HepG2 (cell line): ENCODE results near the gene IL27RA. TPM values are rescaled to one million over a fixed set of nuclear protein-coding genes. Genes with fewer than 3 reads are reported as not detected.

Experiments
- ATF7 ChIP-seq, 2 experiments: fragments of 450-650 bp in 1 of 2; sonication (generic) in 1 of 2; formaldehyde crosslinking in 1 of 2; IDR thresholded peaks; 2 replicates each; pipeline versions ENCODE4 v1.4.0 to v1.6.1; 2016 to 2020; ENCODE audit warnings: antibody characterized with exemption in 1 of 2, mild to moderate bottlenecking in 1 of 2, missing genetic modification reagents in 1 of 2
- ELF1 ChIP-seq: sonication (generic); formaldehyde crosslinking; IDR thresholded peaks from 2 replicates; pipeline ENCODE4 v1.4.0; 2020; ENCODE audit warnings: missing genetic modification reagents
- HMGA1 ChIP-seq: sonication (generic); formaldehyde crosslinking; conservative IDR thresholded peaks from 2 replicates; pipeline ENCODE4 v1.4.0; 2020; ENCODE audit warnings: missing genetic modification reagents
- MXD3 ChIP-seq: IDR thresholded peaks from 2 replicates; pipeline ENCODE4 v1.6.1; 2016; ENCODE audit warnings: mild to moderate bottlenecking, missing biosample characterization, missing genetic modification reagents
- NFIB ChIP-seq: sonication (generic); formaldehyde crosslinking; IDR thresholded peaks from 2 replicates; pipeline ENCODE4 v1.9.0; 2021; ENCODE audit warnings: missing genetic modification reagents, mild to moderate bottlenecking, borderline replicate concordance
- RARG ChIP-seq: sonication (generic); formaldehyde crosslinking; IDR thresholded peaks from 2 replicates; pipeline ENCODE4 v1.4.0; 2020; ENCODE audit warnings: low read depth, mild to moderate bottlenecking, missing genetic modification reagents
- RNF219 ChIP-seq: sonication (generic); formaldehyde crosslinking; IDR thresholded peaks from 2 replicates; pipeline ENCODE4 v1.5.0; 2020; ENCODE audit warnings: mild to moderate bottlenecking, missing genetic modification reagents
- SAFB2 ChIP-seq: sonication (generic); formaldehyde crosslinking; IDR thresholded peaks from 2 replicates; pipeline ENCODE4 v1.5.1; 2020; ENCODE audit warnings: missing genetic modification reagents, low read depth, mild to moderate bottlenecking, borderline replicate concordance
- TEAD2 ChIP-seq: sonication (generic); formaldehyde crosslinking; IDR thresholded peaks from 2 replicates; pipeline ENCODE4 v1.9.0; 2021; ENCODE audit warnings: missing genetic modification reagents
- ZFP36 ChIP-seq: fragments of 150-350 bp; IDR thresholded peaks from 2 replicates; pipeline ENCODE4 v1.6.1; 2018; ENCODE audit warnings: borderline replicate concordance, low read length, low read depth; ENCODE audit not compliant: partially characterized antibody
- ZFP82 ChIP-seq: sonication (generic); formaldehyde crosslinking; IDR thresholded peaks from 2 replicates; pipeline ENCODE4 v1.5.1; 2020; ENCODE audit warnings: mild to moderate bottlenecking, missing genetic modification reagents, borderline replicate concordance
- ZNF24 ChIP-seq: fragments of 450-650 bp; IDR thresholded peaks from 2 replicates; pipeline ENCODE4 v1.6.1; 2017; ENCODE audit warnings: antibody characterized with exemption, mild to moderate bottlenecking
- ZNF296 ChIP-seq: sonication (generic); formaldehyde crosslinking; conservative IDR thresholded peaks from 2 replicates; pipeline ENCODE4 v1.5.0; 2020; ENCODE audit warnings: mild to moderate bottlenecking, missing genetic modification reagents
- ZNF496 ChIP-seq: sonication (generic); formaldehyde crosslinking; IDR thresholded peaks from 2 replicates; pipeline ENCODE4 v1.8.1; 2023; ENCODE audit warnings: mild to moderate bottlenecking, moderate library complexity, missing genetic modification reagents; ENCODE audit not compliant: insufficient replicate concordance
- ZNF530 ChIP-seq: sonication (generic); formaldehyde crosslinking; IDR thresholded peaks from 2 replicates; pipeline ENCODE4 v1.5.0; 2020; ENCODE audit warnings: low read depth, mild to moderate bottlenecking, missing genetic modification reagents
- ZNF841 ChIP-seq: sonication (generic); formaldehyde crosslinking; IDR thresholded peaks from 2 replicates; pipeline ENCODE4 v1.8.1; 2023; ENCODE audit warnings: missing genetic modification reagents, borderline replicate concordance
- polyA plus RNA-seq, 8 experiments: library from polyadenylated mRNA; depleted of rRNA in 3 of 8; stranded (reverse) in 7 of 8; unstranded in 1 of 8; fragments of >200 nt; fragmentation: Illumina TruSeq in 4 of 8; extraction: Trizol in 4 of 8; gene quantifications; 2 replicates each; pipeline versions ENCODE4 v1.2.1 to v1.2.3, GENCODE V29; 2011 to 2016; ENCODE audit warnings: low read depth in 4 of 8, missing spikeins in 1 of 8, mixed read lengths in 1 of 8; ENCODE audit not compliant: insufficient read depth in 1 of 8
- total RNA-seq, 5 experiments: library from RNA; depleted of rRNA; stranded (reverse); fragments of >200 nt; fragmentation: Illumina TruSeq; extraction: Trizol; gene quantifications; 2 replicates each; pipeline ENCODE4 v1.2.3, GENCODE V29; 2016; ENCODE audit warnings: low read depth in 1 of 5
- TF ChIP-seq, protein P1 (sequence below): sonication (generic); formaldehyde crosslinking; IDR thresholded peaks from 2 replicates; pipeline ENCODE4 v1.5.0; 2020; ENCODE audit warnings: missing genetic modification reagents, mild to moderate bottlenecking, borderline replicate concordance
- TF ChIP-seq, protein P2 (sequence below): sonication (generic); formaldehyde crosslinking; IDR thresholded peaks from 2 replicates; pipeline ENCODE4 v1.5.0; 2020; ENCODE audit warnings: missing genetic modification reagents, mild to moderate bottlenecking, borderline replicate concordance
- TF ChIP-seq, protein P3 (sequence below): sonication (generic); formaldehyde crosslinking; IDR thresholded peaks from 2 replicates; pipeline ENCODE4 v1.4.0; 2020; ENCODE audit warnings: mild to moderate bottlenecking, missing genetic modification reagents
- TF ChIP-seq, protein P4 (sequence below): IDR thresholded peaks from 2 replicates; pipeline ENCODE4 v1.6.1; 2016; ENCODE audit warnings: missing compliant biosample characterization, missing genetic modification reagents, borderline replicate concordance

Gene IL27RA
- total and polyA plus RNA-seq, 2 of the 13 experiments (the other 11 are each of a cell fraction or from before 2014, with no cell fraction given), result 3.5 to 8.1 TPM

- TF ChIP-seq ZNF24, result no peak
- TF ChIP-seq TEAD2 (CRISPR knock-in tag), result no peak
- TF ChIP-seq ZNF496 (CRISPR knock-in tag), result no peak
- no peak for TF ChIP-seq ATF7 (IDR thresholded peaks at IDR 0.05)
- no peak for TF ChIP-seq ATF7 (CRISPR knock-in tag; IDR thresholded peaks at IDR 0.05)
- TF ChIP-seq ZNF841 (CRISPR knock-in tag), result no peak
- TF ChIP-seq, protein P1, sequence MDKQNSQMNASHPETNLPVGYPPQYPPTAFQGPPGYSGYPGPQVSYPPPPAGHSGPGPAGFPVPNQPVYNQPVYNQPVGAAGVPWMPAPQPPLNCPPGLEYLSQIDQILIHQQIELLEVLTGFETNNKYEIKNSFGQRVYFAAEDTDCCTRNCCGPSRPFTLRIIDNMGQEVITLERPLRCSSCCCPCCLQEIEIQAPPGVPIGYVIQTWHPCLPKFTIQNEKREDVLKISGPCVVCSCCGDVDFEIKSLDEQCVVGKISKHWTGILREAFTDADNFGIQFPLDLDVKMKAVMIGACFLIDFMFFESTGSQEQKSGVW, result no peak
- TF ChIP-seq RARG (CRISPR knock-in tag), result no peak
- TF ChIP-seq, protein P2, sequence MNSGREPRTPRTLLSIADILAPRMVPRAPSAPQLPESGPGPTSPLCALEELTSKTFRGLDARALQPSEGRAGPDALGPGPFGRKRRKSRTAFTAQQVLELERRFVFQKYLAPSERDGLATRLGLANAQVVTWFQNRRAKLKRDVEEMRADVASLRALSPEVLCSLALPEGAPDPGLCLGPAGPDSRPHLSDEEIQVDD (CRISPR knock-in tag), result no peak
- TF ChIP-seq, protein P3, sequence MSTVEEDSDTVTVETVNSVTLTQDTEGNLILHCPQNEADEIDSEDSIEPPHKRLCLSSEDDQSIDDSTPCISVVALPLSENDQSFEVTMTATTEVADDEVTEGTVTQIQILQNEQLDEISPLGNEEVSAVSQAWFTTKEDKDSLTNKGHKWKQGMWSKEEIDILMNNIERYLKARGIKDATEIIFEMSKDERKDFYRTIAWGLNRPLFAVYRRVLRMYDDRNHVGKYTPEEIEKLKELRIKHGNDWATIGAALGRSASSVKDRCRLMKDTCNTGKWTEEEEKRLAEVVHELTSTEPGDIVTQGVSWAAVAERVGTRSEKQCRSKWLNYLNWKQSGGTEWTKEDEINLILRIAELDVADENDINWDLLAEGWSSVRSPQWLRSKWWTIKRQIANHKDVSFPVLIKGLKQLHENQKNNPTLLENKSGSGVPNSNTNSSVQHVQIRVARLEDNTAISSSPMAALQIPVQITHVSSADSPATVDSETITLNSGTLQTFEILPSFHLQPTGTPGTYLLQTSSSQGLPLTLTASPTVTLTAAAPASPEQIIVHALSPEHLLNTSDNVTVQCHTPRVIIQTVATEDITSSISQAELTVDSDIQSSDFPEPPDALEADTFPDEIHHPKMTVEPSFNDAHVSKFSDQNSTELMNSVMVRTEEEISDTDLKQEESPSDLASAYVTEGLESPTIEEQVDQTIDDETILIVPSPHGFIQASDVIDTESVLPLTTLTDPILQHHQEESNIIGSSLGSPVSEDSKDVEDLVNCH, result no peak
- no peak for TF ChIP-seq MXD3 (CRISPR knock-in tag)
- no peak for TF ChIP-seq ZNF530 (CRISPR knock-in tag)
- TF ChIP-seq, protein P4, sequence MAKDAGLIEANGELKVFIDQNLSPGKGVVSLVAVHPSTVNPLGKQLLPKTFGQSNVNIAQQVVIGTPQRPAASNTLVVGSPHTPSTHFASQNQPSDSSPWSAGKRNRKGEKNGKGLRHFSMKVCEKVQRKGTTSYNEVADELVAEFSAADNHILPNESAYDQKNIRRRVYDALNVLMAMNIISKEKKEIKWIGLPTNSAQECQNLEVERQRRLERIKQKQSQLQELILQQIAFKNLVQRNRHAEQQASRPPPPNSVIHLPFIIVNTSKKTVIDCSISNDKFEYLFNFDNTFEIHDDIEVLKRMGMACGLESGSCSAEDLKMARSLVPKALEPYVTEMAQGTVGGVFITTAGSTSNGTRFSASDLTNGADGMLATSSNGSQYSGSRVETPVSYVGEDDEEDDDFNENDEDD, result no peak; the same call in 1 of the 2 replicates
- no peak for TF ChIP-seq ELF1 (CRISPR knock-in tag)
- TF ChIP-seq ZNF296 (CRISPR knock-in tag), result no peak
- TF ChIP-seq ZFP36, result no peak
- peak; percentile 73 for TF ChIP-seq SAFB2 (CRISPR knock-in tag)
- TF ChIP-seq NFIB (CRISPR knock-in tag), result no peak
- no peak for TF ChIP-seq HMGA1
- no peak for TF ChIP-seq RNF219 (CRISPR knock-in tag)
- no peak; the same call in 1 of the 2 replicates for TF ChIP-seq ZFP82
Observed at GRCh38 chr19:14072535-14073260, 41.1 kb downstream of the IL27RA start, which contains the start of gene MISP3 (continued).
